Fibroblast of lung (primary cell): Measurements from ENCODE around the gene IL16. TPM values are rescaled to one million over a fixed set of nuclear protein-coding genes. Genes with fewer than 3 reads are reported as not detected.

Experiments
- DNase-seq, 2 donors: peaks; one replicate each; pipeline versions ENCODE4 v3.0.0 to v3.0.0-alpha.2; 2010; ENCODE audit warnings: low read depth in 2 of 2
- H2AFZ ChIP-seq: 2 replicates; pipeline ENCODE4 v1.5.1; 2012; ENCODE audit warnings: low read length, control low read depth, inconsistent platforms
- H3K27ac ChIP-seq: 2 replicates; pipeline ENCODE4 v1.5.1; 2011; ENCODE audit warnings: low read length, control low read depth; ENCODE audit not compliant: insufficient read depth
- H3K27me3 ChIP-seq: 2 replicates; pipeline ENCODE4 v1.5.1; 2011; ENCODE audit warnings: mild to moderate bottlenecking, low read length; ENCODE audit not compliant: control insufficient read depth, insufficient read depth
- H3K36me3 ChIP-seq: 2 replicates; pipeline ENCODE4 v1.5.1; 2011; ENCODE audit warnings: low read length; ENCODE audit not compliant: control insufficient read depth, insufficient read depth
- H3K4me1 ChIP-seq: 2 replicates; pipeline ENCODE4 v1.5.1; 2011; ENCODE audit warnings: low read length; ENCODE audit not compliant: control insufficient read depth, insufficient read depth; ENCODE audit errors: extremely low read depth
- H3K4me2 ChIP-seq: 2 replicates; pipeline ENCODE4 v1.5.1; 2011; ENCODE audit warnings: low read length, control low read depth; ENCODE audit not compliant: insufficient read depth; ENCODE audit errors: extremely low read depth
- H3K4me3 ChIP-seq, 4 experiments: fragments of 200-600 bp in 1 of 4; sonication (generic) in 1 of 4; replicated peaks in 1 of 4; 2 replicates each; pipeline ENCODE4 v1.5.1; 2011 to 2016; ENCODE audit warnings: low read length in 4 of 4, low read depth in 3 of 4, mild to moderate bottlenecking in 3 of 4, control low read depth in 2 of 4, inconsistent platforms in 1 of 4, mixed read lengths in 1 of 4; ENCODE audit not compliant: insufficient read depth in 1 of 4; ENCODE audit errors: control extremely low read depth in 1 of 4
- H3K79me2 ChIP-seq: 2 replicates; pipeline ENCODE4 v1.5.1; 2012; ENCODE audit warnings: mild to moderate bottlenecking, low read length, inconsistent platforms; ENCODE audit not compliant: control insufficient read depth, insufficient read depth
- H3K9ac ChIP-seq: 2 replicates; pipeline ENCODE4 v1.5.1; 2011; ENCODE audit warnings: mild to moderate bottlenecking, low read length, control low read depth; ENCODE audit not compliant: insufficient read depth
- H3K9me3 ChIP-seq: 2 replicates; pipeline ENCODE4 v1.5.1; 2012; ENCODE audit warnings: low read depth, low read length; ENCODE audit not compliant: control insufficient read depth, insufficient read depth
- H4K20me1 ChIP-seq: 2 replicates; pipeline ENCODE4 v1.5.1; 2011; ENCODE audit warnings: low read length; ENCODE audit not compliant: control insufficient read depth, insufficient read depth; ENCODE audit errors: extremely low read depth
- EZH2 ChIP-seq: IDR thresholded peaks from 2 replicates; pipeline ENCODE4 v1.5.1; 2012; ENCODE audit warnings: low read length, control low read depth, mild to moderate bottlenecking; ENCODE audit errors: missing control alignments
- polyA plus RNA-seq, 2 donors: library from polyadenylated mRNA; depleted of rRNA in 1 of 2; stranded (reverse) in 1 of 2; unstranded in 1 of 2; fragments of >200 nt; gene quantifications; 2 replicates each; pipeline ENCODE4 v1.2.1, GENCODE V29; 2011 to 2012; ENCODE audit warnings: missing spikeins in 1 of 2
- total RNA-seq: library from RNA; depleted of rRNA; stranded (reverse); fragments of >200 nt; gene quantifications from 2 replicates; pipeline ENCODE4 v1.2.1, GENCODE V29; 2014
- TF ChIP-seq, protein P1 (sequence below), 2 donors: IDR thresholded peaks in 1 of 2; conservative IDR thresholded peaks in 1 of 2; 1 replicate in 1 of 2; 2 replicates in 1 of 2; pipeline ENCODE4 v1.5.1; 2011 to 2012; ENCODE audit warnings: low read length in 2 of 2, control low read depth in 1 of 2, inconsistent platforms in 1 of 2, low read depth in 1 of 2, mild to moderate bottlenecking in 1 of 2

Gene IL16
- total and polyA plus RNA-seq, 2 donors (not counting 1 experiment from before 2014, with no cell fraction given): 0.96 to 5.0 TPM

DNA sequence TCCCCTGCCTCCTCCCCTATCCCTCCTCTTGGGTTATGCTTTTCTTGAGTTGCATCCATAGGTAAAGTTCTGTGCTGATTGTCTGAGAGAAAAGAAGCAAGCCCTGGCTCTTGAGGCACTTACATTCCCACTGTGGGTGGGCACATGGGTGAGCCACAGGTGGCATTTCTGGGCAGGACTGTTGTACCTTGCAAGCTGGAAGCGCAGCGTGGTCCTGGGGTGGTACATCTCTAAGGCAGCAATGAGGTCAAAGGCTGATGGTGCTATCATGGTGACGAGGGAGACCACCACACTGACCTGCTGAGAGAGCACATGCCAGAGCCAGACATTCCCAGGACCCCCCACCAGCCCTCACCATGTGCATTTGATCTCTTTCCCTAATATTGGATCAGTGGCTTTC, 152.6 kb downstream of the IL16 start:
- no peaks in the 10 kb centered on the region for H3K36me3 ChIP-seq
- no peaks in the 10 kb centered on the region for H4K20me1 ChIP-seq
- no peak overlapping the region for H3K4me3 ChIP-seq
- no peaks in the 10 kb centered on the region for H3K4me1 ChIP-seq
- no peak overlapping the region for H2AFZ ChIP-seq
- no peaks in the 10 kb centered on the region for H3K9me3 ChIP-seq
- no peaks in the 10 kb centered on the region for H3K79me2 ChIP-seq
- TF ChIP-seq EZH2: no peak
- peaks cover 2% of the 10 kb centered on the region for H3K27me3 ChIP-seq
- H3K4me2 ChIP-seq: no peak overlapping the region
- H3K27ac ChIP-seq: no peak overlapping the region
- no peak for DNase-seq
- H3K9ac ChIP-seq: no peak overlapping the region

DNA sequence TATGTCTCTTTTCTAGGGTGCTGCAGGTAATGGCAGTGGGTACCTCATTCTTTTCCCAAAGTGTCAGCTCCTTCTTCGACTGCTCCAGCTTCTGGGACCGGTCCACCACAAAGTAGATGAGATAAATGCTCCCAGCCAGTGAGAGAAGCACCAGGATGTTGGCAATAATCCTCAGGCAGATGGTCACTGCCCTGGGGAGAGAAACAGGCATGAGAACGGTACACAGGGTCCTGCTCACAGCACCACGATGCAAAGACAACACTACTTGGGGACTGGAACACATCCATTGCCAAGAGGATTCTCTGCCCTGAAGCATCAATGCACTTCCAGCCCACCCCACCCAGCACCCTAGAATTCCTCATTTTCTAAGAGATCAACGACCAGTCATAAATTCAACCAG, 155.0 kb downstream of the IL16 start:
- H3K36me3 ChIP-seq: no peaks in the 10 kb centered on the region
- no peak for DNase-seq
- no peaks in the 10 kb centered on the region for H3K4me1 ChIP-seq
- no peak overlapping the region for H2AFZ ChIP-seq
- no peak overlapping the region for H3K4me2 ChIP-seq
- TF ChIP-seq, protein P1, sequence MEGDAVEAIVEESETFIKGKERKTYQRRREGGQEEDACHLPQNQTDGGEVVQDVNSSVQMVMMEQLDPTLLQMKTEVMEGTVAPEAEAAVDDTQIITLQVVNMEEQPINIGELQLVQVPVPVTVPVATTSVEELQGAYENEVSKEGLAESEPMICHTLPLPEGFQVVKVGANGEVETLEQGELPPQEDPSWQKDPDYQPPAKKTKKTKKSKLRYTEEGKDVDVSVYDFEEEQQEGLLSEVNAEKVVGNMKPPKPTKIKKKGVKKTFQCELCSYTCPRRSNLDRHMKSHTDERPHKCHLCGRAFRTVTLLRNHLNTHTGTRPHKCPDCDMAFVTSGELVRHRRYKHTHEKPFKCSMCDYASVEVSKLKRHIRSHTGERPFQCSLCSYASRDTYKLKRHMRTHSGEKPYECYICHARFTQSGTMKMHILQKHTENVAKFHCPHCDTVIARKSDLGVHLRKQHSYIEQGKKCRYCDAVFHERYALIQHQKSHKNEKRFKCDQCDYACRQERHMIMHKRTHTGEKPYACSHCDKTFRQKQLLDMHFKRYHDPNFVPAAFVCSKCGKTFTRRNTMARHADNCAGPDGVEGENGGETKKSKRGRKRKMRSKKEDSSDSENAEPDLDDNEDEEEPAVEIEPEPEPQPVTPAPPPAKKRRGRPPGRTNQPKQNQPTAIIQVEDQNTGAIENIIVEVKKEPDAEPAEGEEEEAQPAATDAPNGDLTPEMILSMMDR (conservative IDR thresholded peaks at IDR 0.05 in 1 of 2, IDR thresholded peaks at IDR 0.05 in 1 of 2; ENCODE audit: low read depth in 1 of 2, low read length in 2 of 2): no peak
- TF ChIP-seq EZH2: no peak
- H3K9ac ChIP-seq: no peak overlapping the region
- H3K79me2 ChIP-seq: no peaks in the 10 kb centered on the region
- H3K27me3 ChIP-seq: no peaks in the 10 kb centered on the region
- no peak overlapping the region for H3K27ac ChIP-seq
- H4K20me1 ChIP-seq: no peaks in the 10 kb centered on the region
- no peak overlapping the region for H3K4me3 ChIP-seq
- no peaks in the 10 kb centered on the region for H3K9me3 ChIP-seq

DNA sequence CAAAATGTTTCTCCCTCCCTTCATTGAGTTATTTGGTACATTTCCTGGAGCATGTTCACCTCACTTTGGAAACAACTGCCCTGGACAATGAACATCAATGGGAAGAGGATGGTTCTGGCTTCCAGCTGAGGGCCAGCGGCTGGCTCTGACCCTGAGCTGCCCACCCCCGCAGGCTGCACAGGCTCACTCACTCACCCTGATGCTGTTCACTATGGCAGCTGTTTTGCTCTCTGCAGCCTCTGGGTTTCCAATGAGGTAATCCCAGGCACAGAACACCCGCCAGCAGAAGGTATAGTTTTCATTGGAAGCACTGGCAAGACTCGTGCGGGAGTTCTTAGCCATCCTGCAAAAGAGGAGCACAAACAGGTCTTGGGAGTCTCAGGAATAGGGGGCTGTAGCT, 159.6 kb downstream of the IL16 start:
- no peaks in the 10 kb centered on the region for H3K79me2 ChIP-seq

More for the DNA sequence above, 159.6 kb downstream of the IL16 start:
- no peak for DNase-seq
- Histone ChIP-seq H3K27ac (no peak overlapping the region), H3K4me3 (no peak overlapping the region), H3K4me1 (no peaks in the 10 kb centered on the region), H3K4me2 (no peak overlapping the region), H2AFZ (no peak overlapping the region), H3K27me3 (no peaks in the 10 kb centered on the region), H4K20me1 (no peaks in the 10 kb centered on the region), H3K9ac (no peak overlapping the region), H3K36me3 (no peaks in the 10 kb centered on the region), H3K9me3 (no peaks in the 10 kb centered on the region)
- TF ChIP-seq EZH2: no peak
- TF ChIP-seq, protein P1 (conservative IDR thresholded peaks at IDR 0.05 in 1 of 2, IDR thresholded peaks at IDR 0.05 in 1 of 2; ENCODE audit: low read depth in 1 of 2, low read length in 2 of 2): no peak
